HCT116 (cell line): ENCODE data around the gene HARBI1.

ENCODE experiments used
- JUND ChIP-seq: IDR thresholded peaks from 2 replicates; pipeline ENCODE4 v1.6.1; 2012
- POLR2AphosphoS5 ChIP-seq: IDR thresholded peaks from 2 replicates; pipeline ENCODE4 v1.6.1; 2011; ENCODE audit warnings: mild to moderate bottlenecking, low read depth, low read length, moderate library complexity
- YY1 ChIP-seq: IDR thresholded peaks from 2 replicates; pipeline ENCODE4 v1.6.1; 2011; ENCODE audit warnings: low read length, low read depth, moderate library complexity, mild to moderate bottlenecking; ENCODE audit not compliant: insufficient replicate concordance; ENCODE audit errors: extremely low read depth
- TF ChIP-seq, protein P1 (sequence below), 3 experiments: fragments of 200-600 bp in 1 of 3; sonication (generic) in 1 of 3; IDR thresholded peaks in 2 of 3; conservative IDR thresholded peaks in 1 of 3; 2 replicates each; pipeline ENCODE4 v1.5.1; 2012 to 2017; ENCODE audit warnings: low read depth in 2 of 3, low read length in 2 of 3, antibody characterized with exemption in 1 of 3, borderline replicate concordance in 1 of 3, control low read depth in 1 of 3, mild to moderate bottlenecking in 1 of 3, mixed read lengths in 1 of 3, mixed run types in 1 of 3, moderate library complexity in 1 of 3; ENCODE audit not compliant: insufficient read depth in 1 of 3
- TF ChIP-seq, protein P2 (sequence below): IDR thresholded peaks from 2 replicates; pipeline ENCODE4 v1.6.1; 2012

DNA sequence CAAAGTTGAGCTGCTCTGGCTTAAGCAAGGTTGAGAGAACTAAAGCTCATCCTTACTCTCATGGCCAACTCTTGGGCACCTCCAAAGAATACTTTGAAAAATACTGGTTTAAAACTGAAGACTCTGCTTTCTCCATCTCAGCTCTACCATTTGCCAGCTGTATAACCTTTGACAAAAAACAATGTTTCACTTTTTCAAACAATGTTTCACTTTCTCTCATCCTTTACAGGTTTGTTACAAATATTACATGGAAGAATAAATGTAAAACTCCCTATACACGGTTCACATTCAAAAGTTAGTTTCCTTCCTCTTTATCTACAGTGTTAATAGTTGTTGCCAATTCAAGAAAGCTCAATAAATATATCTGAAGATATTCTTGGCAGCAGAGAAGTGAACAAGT lies 42.4 kb downstream of the HARBI1 start:
- TF ChIP-seq, protein P1, sequence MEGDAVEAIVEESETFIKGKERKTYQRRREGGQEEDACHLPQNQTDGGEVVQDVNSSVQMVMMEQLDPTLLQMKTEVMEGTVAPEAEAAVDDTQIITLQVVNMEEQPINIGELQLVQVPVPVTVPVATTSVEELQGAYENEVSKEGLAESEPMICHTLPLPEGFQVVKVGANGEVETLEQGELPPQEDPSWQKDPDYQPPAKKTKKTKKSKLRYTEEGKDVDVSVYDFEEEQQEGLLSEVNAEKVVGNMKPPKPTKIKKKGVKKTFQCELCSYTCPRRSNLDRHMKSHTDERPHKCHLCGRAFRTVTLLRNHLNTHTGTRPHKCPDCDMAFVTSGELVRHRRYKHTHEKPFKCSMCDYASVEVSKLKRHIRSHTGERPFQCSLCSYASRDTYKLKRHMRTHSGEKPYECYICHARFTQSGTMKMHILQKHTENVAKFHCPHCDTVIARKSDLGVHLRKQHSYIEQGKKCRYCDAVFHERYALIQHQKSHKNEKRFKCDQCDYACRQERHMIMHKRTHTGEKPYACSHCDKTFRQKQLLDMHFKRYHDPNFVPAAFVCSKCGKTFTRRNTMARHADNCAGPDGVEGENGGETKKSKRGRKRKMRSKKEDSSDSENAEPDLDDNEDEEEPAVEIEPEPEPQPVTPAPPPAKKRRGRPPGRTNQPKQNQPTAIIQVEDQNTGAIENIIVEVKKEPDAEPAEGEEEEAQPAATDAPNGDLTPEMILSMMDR (IDR thresholded peaks at IDR 0.05 in 2 of 3, conservative IDR thresholded peaks at IDR 0.05 in 1 of 3; ENCODE audit: borderline replicate concordance in 1 of 3, insufficient read depth in 1 of 3, low read depth in 2 of 3, low read length in 2 of 3) = no peak
- TF ChIP-seq POLR2AphosphoS5 = no peak
- TF ChIP-seq, protein P2, sequence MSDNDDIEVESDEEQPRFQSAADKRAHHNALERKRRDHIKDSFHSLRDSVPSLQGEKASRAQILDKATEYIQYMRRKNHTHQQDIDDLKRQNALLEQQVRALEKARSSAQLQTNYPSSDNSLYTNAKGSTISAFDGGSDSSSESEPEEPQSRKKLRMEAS = no peak
- TF ChIP-seq JUND = no peak
- no peak for TF ChIP-seq YY1
